Mesendoderm (in vitro differentiated cells): ENCODE data around the gene ERFL.

Experiments used
- DNase-seq: peaks from one replicate; pipeline ENCODE4 v3.0.0; 2013
- H2AK5ac ChIP-seq: 2 replicates; pipeline ENCODE4 v1.6.1; 2013; ENCODE audit warnings: low read length, inconsistent platforms
- H2BK120ac ChIP-seq: 2 replicates; pipeline ENCODE4 v1.6.1; 2013; ENCODE audit warnings: low read depth, mild to moderate bottlenecking, low read length, moderate library complexity, mixed read lengths
- H2BK15ac ChIP-seq: replicated peaks from 2 replicates; pipeline ENCODE4 v1.6.1; 2013; ENCODE audit warnings: low read depth, mild to moderate bottlenecking, moderate library complexity
- H2BK5ac ChIP-seq: 2 replicates; pipeline ENCODE4 v1.6.1; 2013; ENCODE audit warnings: low read length, inconsistent platforms
- H3K18ac ChIP-seq: 2 replicates; pipeline ENCODE4 v1.6.1; 2013; ENCODE audit warnings: mild to moderate bottlenecking, low read length, mixed read lengths
- H3K23ac ChIP-seq: one replicate; pipeline ENCODE4 v1.6.1; 2013; ENCODE audit warnings: low read length
- H3K27ac ChIP-seq: 2 replicates; pipeline ENCODE4 v1.5.1; 2013; ENCODE audit warnings: low read depth, mild to moderate bottlenecking, inconsistent platforms, low read length, moderate library complexity
- H3K27me3 ChIP-seq: 2 replicates; pipeline ENCODE4 v1.6.1; 2013; ENCODE audit warnings: low read length, control low read depth, mild to moderate bottlenecking, inconsistent platforms; ENCODE audit not compliant: insufficient read depth, poor library complexity
- H3K36me3 ChIP-seq: 2 replicates; pipeline ENCODE4 v1.6.1; 2013; ENCODE audit warnings: low read length, inconsistent platforms; ENCODE audit not compliant: control insufficient read depth, insufficient read depth
- H3K4ac ChIP-seq: one replicate; pipeline ENCODE4 v1.6.1; 2013; ENCODE audit warnings: low read depth, mild to moderate bottlenecking, low read length, moderate library complexity
- H3K4me1 ChIP-seq: 2 replicates; pipeline ENCODE4 v1.6.1; 2013; ENCODE audit warnings: low read depth, low read length, inconsistent platforms; ENCODE audit not compliant: control insufficient read depth
- H3K4me2 ChIP-seq: 2 replicates; pipeline ENCODE4 v1.6.1; 2013; ENCODE audit warnings: low read length
- H3K4me3 ChIP-seq: 2 replicates; pipeline ENCODE4 v1.5.1; 2013; ENCODE audit warnings: mild to moderate bottlenecking, low read length
- H3K56ac ChIP-seq: one replicate; pipeline ENCODE4 v1.6.1; 2013; ENCODE audit warnings: low read length
- H3K79me1 ChIP-seq: 2 replicates; pipeline ENCODE4 v1.6.1; 2013; ENCODE audit warnings: low read length, inconsistent platforms
- H3K79me2 ChIP-seq: 2 replicates; pipeline ENCODE4 v1.6.1; 2013; ENCODE audit warnings: mild to moderate bottlenecking, low read length; ENCODE audit not compliant: control insufficient read depth, insufficient read depth
- H3K9ac ChIP-seq: 2 replicates; pipeline ENCODE4 v1.6.1; 2013; ENCODE audit warnings: low read length, inconsistent platforms
- H4K5ac ChIP-seq: one replicate; pipeline ENCODE4 v1.6.1; 2013; ENCODE audit warnings: low read length
- H4K8ac ChIP-seq: one replicate; pipeline ENCODE4 v1.6.1; 2013; ENCODE audit warnings: low read depth, mild to moderate bottlenecking, control low read depth, low read length, moderate library complexity
- WGBS: extraction: QIAGEN DNeasy Blood & Tissue Kit; methylation state at CpG from one replicate; pipeline ENCODE4 v1.1.7; 2013; ENCODE audit warnings: low lambda C conversion rate, missing lambda C conversion rate; ENCODE audit not compliant: insufficient coverage; ENCODE audit errors: extremely low coverage; 5-methylcytosine and 5-hydroxymethylcytosine counted together

The ERFL gene

GRCh38 chr19:41906271-41906670, 22.0 kb downstream of the ERFL start:
- Histone ChIP-seq H3K79me2 (no peaks in the 10 kb centered on the region), H3K18ac (no peak overlapping the region), H3K56ac (no peak overlapping the region), H4K5ac (no peak overlapping the region), H3K4me1 (no peaks in the 10 kb centered on the region), H3K4me2 (no peak overlapping the region), H3K23ac (no peak overlapping the region), H2BK5ac (no peak overlapping the region), H3K27ac (no peak overlapping the region), H3K4ac (no peak overlapping the region), H3K27me3 (peaks cover 2% of the 10 kb centered on the region), H2BK120ac (no peak overlapping the region), H2AK5ac (no peak overlapping the region), H3K36me3 (peaks cover 3% of the 10 kb centered on the region), H4K8ac (no peak overlapping the region), H3K4me3 (no peak overlapping the region), H3K9ac (no peak overlapping the region), H3K79me1 (no peaks in the 10 kb centered on the region), H2BK15ac (no peak overlapping the region)
- no CpG with 5 or more reads among the region's 9 CpGs for WGBS
- DNase-seq = no peak

- H2BK5ac ChIP-seq = no peak overlapping the region
- no peak overlapping the region for H3K18ac ChIP-seq
- H3K4me1 ChIP-seq = no peaks in the 10 kb centered on the region
- no CpG with 5 or more reads among the region's 24 CpGs for WGBS
- no peak overlapping the region for H4K8ac ChIP-seq
- no peak overlapping the region for H3K56ac ChIP-seq
- H3K79me2 ChIP-seq = no peaks in the 10 kb centered on the region
- no peak overlapping the region for H3K23ac ChIP-seq
- DNase-seq = no peak
- H3K79me1 ChIP-seq = no peaks in the 10 kb centered on the region
- no peak overlapping the region for H3K27ac ChIP-seq
- no peak overlapping the region for H2AK5ac ChIP-seq
- no peak overlapping the region for H2BK15ac ChIP-seq
- no peak overlapping the region for H3K9ac ChIP-seq
- no peak overlapping the region for H3K4me2 ChIP-seq
- H3K4me3 ChIP-seq = no peak overlapping the region
- H2BK120ac ChIP-seq = no peak overlapping the region
- no peaks in the 10 kb centered on the region for H3K27me3 ChIP-seq
- peaks cover 4% of the 10 kb centered on the region for H3K36me3 ChIP-seq
- no peak overlapping the region for H4K5ac ChIP-seq
- H3K4ac ChIP-seq = no peak overlapping the region
Observed at GRCh38 chr19:41905273-41906002, 22.8 kb downstream of the ERFL start.

- no peaks in the 10 kb centered on the region for H3K27me3 ChIP-seq
- no peak overlapping the region for H3K56ac ChIP-seq
- no peak overlapping the region for H3K27ac ChIP-seq
- no peak overlapping the region for H3K4me2 ChIP-seq
- no peak overlapping the region for H2AK5ac ChIP-seq
- no peaks in the 10 kb centered on the region for H3K4me1 ChIP-seq
- no peaks in the 10 kb centered on the region for H3K79me1 ChIP-seq
- H4K8ac ChIP-seq = no peak overlapping the region
- H2BK15ac ChIP-seq = no peak overlapping the region
- WGBS = no CpG with 5 or more reads among the region's 30 CpGs
- no peak for DNase-seq
- H2BK5ac ChIP-seq = no peak overlapping the region
- no peak overlapping the region for H3K18ac ChIP-seq
- no peaks in the 10 kb centered on the region for H3K79me2 ChIP-seq
- H2BK120ac ChIP-seq = no peak overlapping the region
- H3K4me3 ChIP-seq = no peak overlapping the region
- H4K5ac ChIP-seq = no peak overlapping the region
- peaks cover 6% of the 10 kb centered on the region for H3K36me3 ChIP-seq
- no peak overlapping the region for H3K4ac ChIP-seq
- no peak overlapping the region for H3K23ac ChIP-seq
- no peak overlapping the region for H3K9ac ChIP-seq
Observed at GRCh38 chr19:41904118-41904870, 24.0 kb downstream of the ERFL start.

- Histone ChIP-seq H3K4me3 (no peak overlapping the region), H3K9ac (no peak overlapping the region), H2BK120ac (no peak overlapping the region)
Observed at GRCh38 chr19:41903193-41903953, 24.9 kb downstream of the ERFL start.

GRCh38 chr19:41902594-41902993, 25.7 kb downstream of the ERFL start:
- peaks cover 6% of the 10 kb centered on the region for H3K36me3 ChIP-seq
- no peak overlapping the region for H3K27ac ChIP-seq

More at GRCh38 chr19:41903193-41903953, 24.9 kb downstream of the ERFL start:
- no peak overlapping the region for H3K4me2 ChIP-seq
- H3K56ac ChIP-seq = no peak overlapping the region
- H3K36me3 ChIP-seq = peaks cover 6% of the 10 kb centered on the region
- H4K8ac ChIP-seq = no peak overlapping the region
- H3K23ac ChIP-seq = no peak overlapping the region
- H3K79me1 ChIP-seq = no peaks in the 10 kb centered on the region
- no CpG with 5 or more reads among the region's 19 CpGs for WGBS
- H3K4ac ChIP-seq = no peak overlapping the region
- DNase-seq = no peak
- no peak overlapping the region for H2BK5ac ChIP-seq
- H3K27me3 ChIP-seq = no peaks in the 10 kb centered on the region
- H2AK5ac ChIP-seq = no peak overlapping the region
- H3K27ac ChIP-seq = no peak overlapping the region
- H3K79me2 ChIP-seq = no peaks in the 10 kb centered on the region
- H2BK15ac ChIP-seq = no peak overlapping the region
- H4K5ac ChIP-seq = no peak overlapping the region
- H3K18ac ChIP-seq = no peak overlapping the region
- no peaks in the 10 kb centered on the region for H3K4me1 ChIP-seq

More at GRCh38 chr19:41902594-41902993, 25.7 kb downstream of the ERFL start:
- no peak overlapping the region for H3K23ac ChIP-seq
- WGBS = no CpG with 5 or more reads among the region's 17 CpGs
- no peak overlapping the region for H3K9ac ChIP-seq
- H4K8ac ChIP-seq = no peak overlapping the region
- no peaks in the 10 kb centered on the region for H3K79me1 ChIP-seq
- no peak overlapping the region for H3K18ac ChIP-seq
- DNase-seq = no peak
- no peak overlapping the region for H2BK5ac ChIP-seq
- H2AK5ac ChIP-seq = no peak overlapping the region
- no peak overlapping the region for H3K4me2 ChIP-seq
- H2BK120ac ChIP-seq = no peak overlapping the region
- no peaks in the 10 kb centered on the region for H3K79me2 ChIP-seq
- no peak overlapping the region for H3K56ac ChIP-seq
- no peak overlapping the region for H4K5ac ChIP-seq
- H3K4ac ChIP-seq = no peak overlapping the region
- no peaks in the 10 kb centered on the region for H3K27me3 ChIP-seq
- H3K4me3 ChIP-seq = no peak overlapping the region
- H2BK15ac ChIP-seq = no peak overlapping the region
- H3K4me1 ChIP-seq = no peaks in the 10 kb centered on the region
